Measurements from ENCODE around the gene LRRC75B.
"Not testable (repeated sequence)": the region's sequence is repeated elsewhere in the genome, so short reads cannot be mapped to it uniquely, and the experiment has no call there.

LRRC75B gene

DNA sequence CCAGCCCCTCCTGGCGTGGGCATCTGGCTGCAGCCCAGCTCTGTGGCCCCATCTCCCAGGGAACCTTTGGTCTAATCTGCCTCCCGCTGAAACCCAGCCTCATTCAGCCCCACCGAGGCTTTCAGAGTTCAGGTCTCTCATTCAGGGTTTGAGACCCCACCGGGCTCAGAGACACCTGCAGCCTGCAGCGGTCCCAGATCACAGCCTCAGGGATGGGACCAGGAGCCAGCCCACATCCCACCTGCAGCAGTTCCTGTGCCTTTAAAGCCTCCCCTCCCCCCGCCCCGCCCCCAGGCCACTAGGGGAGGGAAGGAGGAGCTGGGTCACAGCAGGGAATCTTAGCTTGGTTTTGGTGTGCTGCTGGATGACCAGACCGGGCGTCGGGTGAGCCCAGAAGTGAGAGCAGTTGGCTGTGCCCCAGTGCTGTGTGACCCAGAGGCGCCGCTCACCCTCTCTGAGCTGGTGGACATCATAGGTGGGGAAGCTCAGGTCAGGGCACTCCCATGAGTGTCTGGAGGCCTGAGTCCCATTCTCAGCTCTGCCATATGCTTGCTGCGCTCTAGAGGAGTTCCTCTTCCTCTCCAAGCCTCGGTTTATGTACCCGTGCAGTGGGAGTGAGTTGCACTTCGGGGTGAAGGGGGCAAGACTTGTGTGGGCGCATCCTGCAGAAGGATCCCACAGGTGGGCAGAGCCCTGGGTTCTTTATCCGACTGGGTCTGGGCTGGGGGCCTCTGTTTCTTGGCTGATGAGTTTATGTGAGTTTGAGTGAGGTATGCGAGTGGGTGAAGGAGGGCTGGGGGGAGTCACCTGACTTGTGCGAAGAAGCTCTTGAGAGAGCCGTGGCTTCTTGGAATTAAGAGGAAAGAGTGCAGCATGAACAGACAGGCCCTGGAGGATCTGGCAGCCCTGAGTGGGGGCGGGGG, 10.2 kb upstream of the LRRC75B start, which contains the start of gene GGT1:
Gene GGT1, plus strand, starts transcription at position 347 of the 923 bp plus-strand sequence. CDS start 7,889 bp downstream, outside the sequence.
- DNase-seq (ENCODE audit: low read depth in 2 of 2, low spot score in 1 of 2): not testable (repeated sequence)

DNA sequence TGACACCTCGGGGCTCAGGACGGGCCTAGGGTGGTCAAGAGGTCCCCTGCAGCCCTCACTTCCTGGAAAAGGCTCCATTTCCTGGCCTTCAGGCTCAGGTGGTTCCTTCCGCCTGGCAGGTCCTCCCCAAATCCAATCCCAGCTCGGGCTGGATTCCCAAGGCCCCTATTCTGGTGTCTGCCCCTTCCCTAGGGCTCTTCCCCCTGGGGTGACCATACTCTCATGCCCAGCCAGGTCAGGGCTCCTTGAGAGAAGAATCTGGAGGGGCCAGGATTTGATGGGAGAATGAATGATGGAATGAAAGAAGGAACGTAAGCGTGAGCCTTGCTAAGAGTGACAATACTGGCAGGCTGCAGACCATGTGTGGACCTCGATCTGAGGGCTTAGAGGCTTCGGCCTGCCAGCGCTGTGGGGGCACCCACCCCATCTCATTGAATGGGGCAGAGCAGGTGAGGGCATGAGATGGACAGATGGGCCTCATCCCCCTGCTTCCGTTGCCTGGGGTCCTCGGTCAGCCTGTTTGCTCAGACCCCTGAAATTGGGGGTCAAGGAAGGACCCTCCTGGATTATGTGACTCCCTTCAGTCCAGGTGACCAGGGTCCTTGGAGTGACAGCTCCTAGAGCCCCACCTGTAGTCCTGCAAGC, 9.4 kb upstream of the LRRC75B start:
- not testable (repeated sequence) for DNase-seq (ENCODE audit: low read depth in 2 of 2, low spot score in 1 of 2)

DNA sequence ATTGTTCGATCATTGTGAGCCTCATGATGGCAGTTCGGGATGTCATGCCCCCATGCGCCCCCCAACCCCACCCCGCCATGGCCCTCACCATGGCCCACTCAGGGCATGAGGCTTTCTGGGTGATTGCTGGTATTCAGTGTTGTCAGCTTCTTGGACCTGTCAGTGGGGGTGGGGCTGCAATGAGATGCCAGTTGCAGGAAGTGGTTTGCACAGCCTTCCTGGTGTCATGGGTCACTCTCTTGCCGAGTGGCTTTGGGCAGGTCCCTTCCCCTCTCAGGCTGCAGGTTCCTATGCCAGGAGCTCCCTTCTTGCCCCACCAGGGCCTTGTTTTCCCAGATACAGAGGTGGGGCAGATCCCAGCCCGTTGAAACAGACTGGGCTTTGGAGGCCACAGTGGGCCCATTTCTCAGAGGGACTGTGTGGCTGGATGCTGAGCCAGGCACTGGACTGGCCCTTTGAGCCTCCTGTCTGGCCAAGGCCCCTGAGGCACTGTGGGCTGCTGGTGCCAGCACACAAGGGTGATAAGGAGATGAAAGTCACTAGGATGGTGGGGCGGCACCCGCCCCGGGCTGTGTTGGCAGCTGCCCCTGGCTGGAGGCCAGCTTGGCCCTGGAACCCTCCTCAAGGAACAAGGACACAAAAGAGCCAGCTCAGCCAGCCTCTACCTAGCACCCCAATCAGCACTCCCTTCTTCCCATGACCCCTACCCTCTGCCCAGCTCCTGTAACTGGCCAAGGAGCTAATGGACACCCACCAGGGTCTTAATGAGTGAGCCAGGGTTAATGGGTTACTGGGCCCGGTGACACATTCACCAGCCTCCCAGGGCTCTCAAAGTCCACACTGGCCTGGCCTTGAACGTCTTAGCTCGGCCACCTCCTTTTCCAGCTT, 8.6 kb upstream of the LRRC75B start:
- DNase-seq (ENCODE audit: low read depth in 2 of 2, low spot score in 1 of 2): no peak

DNA sequence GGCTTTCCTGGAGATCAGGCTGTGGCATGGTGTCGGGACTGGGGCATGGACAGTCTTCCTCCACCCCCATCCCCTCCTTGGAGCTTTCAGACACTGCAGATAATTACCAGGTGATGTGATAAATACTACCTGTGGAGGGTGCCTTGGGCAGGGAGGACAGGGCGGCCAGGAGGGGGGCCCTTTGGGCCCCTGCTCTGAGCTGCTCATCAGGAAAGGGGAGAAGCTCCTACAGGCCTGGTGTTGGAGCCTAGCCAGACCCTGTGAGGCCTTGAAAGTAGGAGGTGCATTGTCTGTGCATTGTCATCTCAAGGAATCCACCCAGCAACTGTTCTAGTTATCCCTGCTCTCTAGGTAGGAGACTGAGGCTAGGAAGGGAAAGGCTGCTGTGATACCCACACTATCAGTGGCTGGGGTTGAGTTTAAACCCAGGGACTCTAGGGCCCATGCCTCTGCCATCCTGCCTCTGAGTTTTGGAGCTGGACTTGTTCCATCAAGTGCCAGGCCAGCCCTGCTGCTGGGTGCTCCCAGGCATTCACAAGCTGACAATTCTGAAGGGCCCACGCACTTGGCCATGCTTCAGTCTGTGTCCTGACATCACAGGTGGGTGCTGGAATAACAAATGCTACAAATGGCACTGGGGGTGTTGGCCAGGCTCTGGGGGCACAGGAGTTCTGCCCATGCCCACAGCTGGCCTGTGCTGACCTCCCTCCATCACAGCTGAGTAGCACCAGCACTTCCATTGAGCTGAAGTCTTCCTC, 7.3 kb upstream of the LRRC75B start:
- DNase-seq (ENCODE audit: low read depth in 2 of 2, low spot score in 1 of 2): not testable (repeated sequence)

DNA sequence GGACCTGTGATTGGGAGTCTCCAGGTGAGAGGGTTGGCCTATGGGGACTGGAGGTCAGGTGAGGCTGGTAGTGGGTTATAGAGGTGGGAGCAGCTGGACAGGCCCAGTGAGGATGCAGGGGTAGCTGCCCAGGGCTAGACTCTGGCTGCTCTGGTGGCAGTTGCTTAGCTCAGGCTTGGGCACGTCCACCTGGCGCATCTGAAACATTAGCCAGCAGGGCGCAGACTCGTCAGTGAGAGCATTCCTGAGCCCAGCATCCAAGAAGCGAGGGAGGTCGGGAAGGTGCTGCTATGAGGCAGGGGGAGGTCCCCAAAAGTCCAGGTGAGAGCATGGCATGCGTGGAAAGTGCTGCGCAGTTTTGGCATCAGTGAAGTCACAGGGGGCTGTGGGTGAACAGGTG, 6.6 kb upstream of the LRRC75B start:
- no peak for DNase-seq (ENCODE audit: low read depth in 2 of 2, low spot score in 1 of 2)

DNA sequence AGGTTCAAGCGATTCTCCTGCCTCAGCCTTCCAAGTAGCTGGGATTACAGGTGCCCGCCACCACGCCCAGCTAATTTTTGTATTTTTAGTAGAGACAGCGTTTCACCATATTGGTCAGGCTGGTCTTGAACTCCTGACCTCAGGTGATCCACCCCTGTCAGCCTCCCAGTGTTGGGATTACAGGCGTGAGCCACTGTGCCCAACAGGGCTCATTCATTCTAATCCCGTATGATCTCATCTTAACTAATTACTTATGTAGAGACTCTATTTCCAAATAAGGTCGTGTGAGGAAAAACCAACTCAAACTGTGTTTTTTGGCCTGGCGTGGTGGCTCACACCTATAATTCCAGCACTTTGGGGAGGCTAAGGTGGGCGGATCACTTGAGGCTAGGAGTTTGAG, 4.2 kb upstream of the LRRC75B start:
- not testable (repeated sequence) for DNase-seq (ENCODE audit: low read depth in 2 of 2, low spot score in 1 of 2)

DNA sequence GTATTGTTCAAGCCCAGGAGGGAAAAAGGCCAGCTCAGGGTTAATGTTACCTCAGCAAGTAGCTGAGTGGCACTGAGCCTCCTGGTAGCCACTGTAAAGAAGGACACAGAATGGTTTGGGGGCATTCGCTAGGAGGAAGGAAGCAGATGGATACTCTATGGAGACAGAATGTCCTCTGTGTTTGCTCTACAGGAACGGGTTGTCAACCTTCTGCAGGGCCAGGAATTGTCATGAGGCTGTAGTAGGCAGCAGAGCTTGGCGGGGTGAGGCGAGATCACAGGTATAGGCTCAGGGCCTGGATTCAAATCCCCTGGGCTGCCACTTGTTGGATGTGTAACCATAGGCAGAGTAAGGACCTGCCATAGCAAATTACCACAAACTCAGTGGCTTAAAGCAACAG, 3.0 kb upstream of the LRRC75B start:
- no peak for DNase-seq (ENCODE audit: low read depth in 2 of 2, low spot score in 1 of 2)

DNA sequence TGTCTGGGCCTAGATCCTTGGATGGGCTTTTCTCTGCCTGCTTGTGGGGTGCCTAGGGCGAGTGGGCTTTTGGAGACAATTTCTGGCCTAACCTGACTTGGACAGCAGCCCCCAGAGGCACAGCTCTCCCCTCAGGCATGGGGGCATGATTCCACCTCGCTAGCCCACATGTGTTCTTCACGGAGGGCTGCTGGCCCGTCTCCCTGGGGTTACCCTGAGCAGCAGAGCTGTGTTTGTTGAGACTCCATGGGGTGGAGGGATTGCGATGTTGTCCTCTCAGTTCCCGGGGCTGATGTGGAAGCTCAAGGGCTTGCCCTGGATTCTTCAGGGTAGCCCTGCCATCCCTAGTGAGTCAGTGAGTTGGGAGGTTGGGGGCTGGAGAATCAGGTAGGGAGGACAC, 2.4 kb upstream of the LRRC75B start:
- DNase-seq (ENCODE audit: low read depth in 2 of 2, low spot score in 1 of 2): no peak

DNA sequence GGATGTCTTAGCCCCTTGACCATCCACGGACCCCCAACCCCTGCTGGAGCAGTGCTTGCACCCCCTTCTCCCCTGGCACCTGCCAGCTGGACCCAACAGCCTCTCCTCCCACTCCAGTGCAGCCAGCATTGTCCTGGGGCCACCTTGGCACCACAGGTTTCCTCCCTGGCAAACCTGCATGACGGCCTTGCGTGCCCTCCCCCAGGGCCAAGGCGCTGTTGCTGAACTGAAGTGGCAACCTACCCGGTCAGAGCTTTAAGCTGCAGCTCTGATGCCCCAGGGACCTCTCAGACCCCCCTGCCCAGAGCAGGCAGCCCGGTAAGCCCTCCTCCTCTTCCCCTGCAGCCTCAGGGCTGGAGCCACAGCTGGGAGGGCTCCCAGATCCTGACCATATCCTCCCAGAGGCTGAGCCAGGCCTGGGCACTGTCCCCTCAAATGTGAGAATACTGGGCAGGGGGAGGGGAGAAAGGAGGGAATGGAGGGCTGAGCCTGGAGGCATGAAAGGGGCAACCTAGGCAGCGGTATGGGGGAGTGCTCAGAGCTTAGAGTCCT, 1.8 kb upstream of the LRRC75B start:
- DNase-seq (ENCODE audit: low read depth in 2 of 2, low spot score in 1 of 2): no peak

DNA sequence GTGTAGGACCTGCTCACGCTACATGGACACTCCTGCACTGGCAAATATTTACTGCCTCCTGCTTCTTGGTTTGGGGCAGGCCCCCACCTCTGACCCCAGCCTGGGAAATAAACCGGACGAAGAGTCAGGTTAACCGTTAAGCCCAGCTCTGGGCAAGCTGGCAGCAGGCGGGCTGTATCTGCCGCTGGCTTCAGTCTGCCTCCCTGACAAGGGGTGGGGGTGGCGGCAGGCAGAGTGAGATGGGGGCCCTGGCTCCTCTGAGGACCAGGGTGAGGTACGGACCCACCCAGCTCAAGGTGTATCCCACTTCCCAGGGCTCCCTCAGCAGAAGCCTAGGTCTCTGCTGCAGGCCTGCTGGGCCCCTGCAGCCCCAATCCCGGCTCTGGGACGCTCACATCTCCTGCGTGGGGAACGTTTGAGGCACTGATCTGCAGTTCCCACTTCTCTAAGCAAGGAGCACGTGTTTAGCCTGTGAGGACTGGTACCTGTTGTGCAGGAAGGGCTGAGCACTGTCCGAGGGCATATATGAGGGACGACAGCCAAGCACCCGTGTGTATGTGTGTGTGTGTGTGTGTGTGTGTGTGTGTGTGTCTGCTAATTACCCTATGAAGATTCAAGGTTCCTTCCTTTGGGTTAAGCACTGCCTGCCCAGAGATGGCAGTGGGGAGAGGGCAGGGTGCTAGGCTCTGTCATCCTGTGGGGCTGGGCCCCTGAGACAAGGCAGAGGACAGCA, 1.1 kb upstream of the LRRC75B start:
- no peak for DNase-seq (ENCODE audit: low read depth in 2 of 2, low spot score in 1 of 2)

DNA sequence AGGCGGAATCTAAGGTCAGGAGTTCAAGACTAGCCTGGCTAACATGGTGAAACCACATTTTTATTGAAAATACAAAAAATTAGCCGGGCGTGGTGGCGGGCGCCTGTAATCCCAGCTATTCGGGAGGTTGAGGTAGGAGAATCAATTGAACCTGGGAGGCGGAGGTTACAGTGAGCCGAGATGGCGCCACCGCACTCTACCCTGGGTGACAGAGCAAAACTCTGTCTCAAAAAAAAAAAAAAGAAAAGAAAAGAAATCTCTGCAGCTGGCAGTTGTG, 624 bp upstream of the LRRC75B start:
- DNase-seq (ENCODE audit: low read depth in 2 of 2, low spot score in 1 of 2): not testable (repeated sequence)

DNA sequence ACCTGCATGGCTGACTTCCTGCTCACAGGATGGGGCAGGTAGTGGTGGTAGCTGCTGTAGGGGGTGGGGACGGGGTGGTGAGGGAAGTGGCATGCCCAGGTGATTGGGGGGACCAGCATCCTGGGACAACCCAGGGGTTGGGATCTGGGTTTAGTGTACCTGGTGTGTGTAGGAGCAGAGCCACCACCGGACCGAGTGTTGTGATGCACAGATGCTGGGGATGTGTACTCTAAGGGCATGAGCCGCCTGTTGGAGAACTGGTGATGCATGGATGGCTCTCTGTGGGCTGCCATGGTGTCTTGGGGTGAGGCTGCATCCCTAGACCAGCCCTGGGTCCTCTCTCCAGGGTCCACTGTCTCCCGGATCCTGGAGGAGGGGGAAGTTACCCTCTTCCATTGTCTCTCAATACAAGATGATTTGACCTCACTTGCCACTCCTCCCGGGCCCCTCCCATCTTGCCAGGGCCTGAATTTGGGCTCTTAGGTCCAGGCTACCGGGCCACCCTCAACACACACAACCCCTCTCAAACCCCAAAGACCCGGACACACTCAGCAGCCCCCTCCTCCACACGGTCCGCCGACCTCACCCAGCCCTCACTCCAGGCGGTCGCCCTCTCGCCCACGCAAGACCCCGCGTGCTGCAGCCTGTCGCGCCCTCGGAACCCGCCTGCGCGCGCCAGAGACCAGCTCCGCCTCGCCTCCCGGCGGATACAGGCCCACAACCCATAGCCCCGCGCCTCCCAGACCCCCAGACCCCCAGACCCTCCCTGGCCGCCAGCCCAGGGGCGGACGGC, 619 bp downstream of the LRRC75B start:
- no peak for DNase-seq (ENCODE audit: low read depth in 2 of 2, low spot score in 1 of 2)

DNA sequence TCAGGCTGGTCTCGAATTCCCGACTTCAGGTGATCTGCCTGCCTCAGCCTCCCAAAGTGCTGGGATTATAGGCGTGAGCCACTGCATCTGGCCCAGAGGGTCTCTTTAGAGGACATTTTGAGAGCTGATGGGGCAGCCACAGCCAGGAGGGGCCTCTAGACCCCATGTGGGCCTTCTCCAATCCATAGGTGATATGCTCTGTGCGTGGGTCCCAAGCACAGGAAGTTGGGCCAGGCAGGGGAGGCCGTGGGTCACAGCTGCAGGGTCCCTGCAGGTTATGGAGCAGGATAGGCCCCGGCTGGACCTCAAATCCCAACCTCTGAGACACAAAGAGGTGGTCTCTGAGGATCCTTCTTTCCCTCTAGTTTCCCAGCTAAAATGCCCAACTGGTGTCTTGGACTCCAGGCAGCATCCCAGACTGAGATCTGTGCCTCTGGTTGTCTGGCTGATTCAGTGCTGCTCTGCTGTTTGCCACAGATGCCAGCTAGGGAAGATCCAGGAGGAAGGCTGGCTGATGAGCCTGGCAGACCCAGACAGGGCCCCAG, 1.5 kb downstream of the LRRC75B start:
- no peak for DNase-seq (ENCODE audit: low read depth in 2 of 2, low spot score in 1 of 2)

DNA sequence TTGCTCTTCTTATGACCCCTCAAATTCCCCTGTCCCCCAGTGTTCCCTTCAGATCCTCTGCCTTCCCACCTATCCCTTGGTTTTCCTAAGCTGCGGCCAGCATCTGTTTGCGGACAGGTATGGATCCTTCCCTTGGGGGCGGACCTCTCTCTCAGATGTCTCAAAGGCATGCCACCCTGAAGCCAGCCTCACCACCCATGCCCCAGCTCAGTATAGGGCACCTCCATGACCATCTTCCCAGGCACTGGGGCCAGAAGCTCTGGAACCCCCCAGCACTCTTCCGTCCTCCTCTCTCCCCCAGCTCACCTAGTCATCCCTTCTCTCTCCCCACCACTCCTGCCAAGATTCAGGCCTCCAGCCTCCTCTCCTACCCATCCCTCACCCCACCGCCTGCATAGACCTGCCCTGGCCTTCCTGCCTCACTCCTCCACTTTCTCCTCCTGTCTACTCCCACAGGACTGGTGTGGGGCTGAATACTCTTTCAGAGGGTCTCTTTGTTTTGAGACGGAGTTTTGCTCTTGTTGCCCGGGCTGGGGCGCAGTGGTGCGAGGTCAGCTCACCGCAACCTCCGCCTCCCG, 2.2 kb downstream of the LRRC75B start:
- no peak for DNase-seq (ENCODE audit: low read depth in 2 of 2, low spot score in 1 of 2)

DNA sequence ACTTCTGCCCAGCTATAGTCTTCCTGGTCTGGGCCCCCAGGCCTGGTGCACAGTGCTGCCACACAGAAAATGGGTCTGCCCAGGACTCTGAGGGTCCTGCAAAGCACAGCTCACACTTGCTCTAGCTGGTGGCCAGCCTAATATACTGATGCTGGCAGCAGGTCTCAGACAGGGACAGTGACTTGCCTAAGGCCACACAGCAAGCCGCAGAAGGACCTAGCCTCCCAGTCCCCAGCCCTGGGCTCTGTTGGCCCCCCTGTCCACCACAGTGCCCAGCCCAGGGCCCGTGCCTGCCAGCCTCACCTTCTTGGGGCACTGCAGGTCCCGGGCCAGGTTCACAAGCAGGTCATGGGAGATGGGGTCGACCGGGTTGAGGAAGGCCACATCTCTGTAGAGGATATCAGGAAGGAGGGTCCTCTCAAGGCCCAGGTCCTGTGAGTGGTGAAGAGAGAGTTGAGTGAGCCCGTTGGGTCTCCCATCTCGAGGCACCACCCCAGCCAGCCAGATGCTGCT, 3.3 kb downstream of the LRRC75B start:
- DNase-seq (ENCODE audit: low read depth in 2 of 2, low spot score in 1 of 2): no peak

DNA sequence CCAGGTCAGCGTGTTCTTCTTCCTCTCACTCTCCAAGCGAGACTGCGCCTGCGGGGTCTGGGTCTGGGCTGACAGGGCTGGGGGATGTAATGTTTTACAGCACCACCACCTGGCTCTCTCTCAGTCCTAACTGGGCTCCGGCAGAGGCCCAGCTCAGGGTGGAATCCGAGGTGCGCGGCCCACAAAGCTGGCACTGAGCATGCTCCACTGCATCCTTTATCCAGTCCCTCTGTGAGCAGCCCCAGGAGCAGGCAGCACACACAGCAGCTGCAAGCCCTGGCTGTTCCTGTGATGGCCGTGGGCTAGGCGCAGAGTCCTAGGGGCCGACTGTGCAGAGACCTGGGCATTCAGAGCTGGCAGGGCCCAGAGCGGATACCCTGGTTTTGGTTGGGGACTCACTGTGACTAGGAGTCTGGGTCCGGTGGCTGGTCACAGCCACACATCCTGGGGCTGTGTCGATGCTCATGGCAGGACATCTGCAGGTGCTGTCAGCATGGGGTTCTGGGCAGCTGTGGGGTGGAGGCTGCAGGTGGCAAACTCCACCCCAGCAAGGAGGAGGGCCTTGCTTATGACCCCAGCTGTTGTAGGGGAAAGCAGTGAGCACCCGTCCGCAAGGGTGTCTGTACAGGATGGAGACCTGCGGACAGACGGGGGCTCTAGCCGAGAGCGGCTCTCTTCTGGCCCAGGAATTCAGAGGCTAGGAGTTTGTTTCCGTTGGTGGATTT, 4.0 kb downstream of the LRRC75B start:
- DNase-seq (ENCODE audit: low read depth in 2 of 2, low spot score in 1 of 2): no peak

DNA sequence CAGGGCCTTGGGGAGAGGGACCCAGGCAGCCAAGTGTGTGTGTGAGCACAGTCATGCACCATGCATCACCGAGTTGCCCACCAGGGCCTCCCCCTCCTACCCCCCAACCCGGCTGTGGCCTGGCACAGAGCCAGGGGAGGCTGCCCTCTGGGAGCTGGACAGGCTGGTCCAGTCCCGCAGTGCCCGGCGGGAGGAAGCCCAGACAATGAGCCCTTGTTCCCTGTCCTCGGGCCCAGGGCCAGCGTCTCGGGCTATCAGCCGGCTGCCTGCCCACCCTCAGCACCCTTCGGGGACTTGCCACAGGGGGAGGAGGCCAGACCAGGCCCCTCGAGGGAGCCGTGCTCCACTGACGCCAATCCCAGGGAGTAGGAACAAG, 4.5 kb downstream of the LRRC75B start:
- no peak for DNase-seq (ENCODE audit: low read depth in 2 of 2, low spot score in 1 of 2)

DNA sequence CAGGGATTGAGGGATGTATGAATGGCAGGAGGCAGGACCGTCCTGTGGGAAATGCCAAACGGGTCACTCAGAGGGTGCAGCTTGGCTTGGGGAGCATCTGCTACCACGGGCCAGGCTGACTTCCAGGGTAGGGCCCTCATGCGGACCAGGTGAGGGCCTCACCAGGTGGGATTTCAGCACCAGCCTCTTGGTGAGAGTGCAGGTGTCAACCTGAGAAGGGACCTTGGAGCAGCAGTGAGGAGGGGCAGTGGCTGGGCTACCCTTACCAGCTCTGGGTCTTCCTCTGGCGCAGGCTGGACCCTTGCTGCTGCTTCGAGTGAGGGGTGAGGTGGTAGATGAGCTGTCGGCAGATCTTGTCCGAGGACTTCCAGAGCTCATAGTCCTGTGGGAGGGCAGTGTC, 4.9 kb downstream of the LRRC75B start:
- DNase-seq (ENCODE audit: low read depth in 2 of 2, low spot score in 1 of 2): no peak
